Mesothelial cell of epicardium (in vitro differentiated cells): ENCODE measurements around the gene ZNF618. TPM values are rescaled to one million over a fixed set of nuclear protein-coding genes. Genes with fewer than 3 reads are reported as not detected.

Source experiments
- DNase-seq, 2 experiments: peaks; one replicate each; pipeline ENCODE4 v3.0.0; 2021; ENCODE audit warnings: low spot score in 2 of 2; ENCODE audit not compliant: unreplicated experiment in 2 of 2
- H3K27ac Mint-ChIP-seq: 2 replicates; pipeline ENCODE4 v1.8.0; 2021; ENCODE audit warnings: mixed read lengths
- H3K27me3 Mint-ChIP-seq: 2 replicates; pipeline ENCODE4 v1.8.0; 2021; ENCODE audit warnings: low read depth, mixed read lengths
- H3K36me3 Mint-ChIP-seq: 2 replicates; pipeline ENCODE4 v1.8.0; 2021; ENCODE audit warnings: mixed read lengths
- H3K4me1 Mint-ChIP-seq: 2 replicates; pipeline ENCODE4 v1.8.0; 2021; ENCODE audit warnings: mixed read lengths
- H3K4me3 Mint-ChIP-seq: 2 replicates; pipeline ENCODE4 v1.8.0; 2021; ENCODE audit warnings: mild to moderate bottlenecking, moderate library complexity, mixed read lengths
- H3K9me3 Mint-ChIP-seq: 2 replicates; pipeline ENCODE4 v1.8.0; 2021; ENCODE audit warnings: mixed read lengths
- CTCF ChIP-seq: fragments of 200-600 bp; sonication (generic); IDR thresholded peaks from one replicate; pipeline ENCODE4 v1.5.0; 2021; ENCODE audit warnings: antibody characterized with exemption; ENCODE audit not compliant: unreplicated experiment
- total RNA-seq: library from RNA; stranded (reverse); gene quantifications from 3 replicates; pipeline ENCODE4 v1.2.1, GENCODE V29; 2021

Gene ZNF618
- total RNA-seq, 1 donor from 2014 or later = 78.9 TPM

GRCh38 chr9:113882636-113883164, 6.6 kb downstream of the ZNF618 start:
- no peak overlapping the region for H3K27ac Mint-ChIP-seq
- no peak for DNase-seq
- H3K36me3 Mint-ChIP-seq = no peaks in the 10 kb centered on the region
- TF ChIP-seq CTCF = no peak
- peaks cover 62% of the 10 kb centered on the region for H3K4me1 Mint-ChIP-seq
- H3K9me3 Mint-ChIP-seq = no peaks in the 10 kb centered on the region
- H3K4me3 Mint-ChIP-seq = no peak overlapping the region
- H3K27me3 Mint-ChIP-seq = no peaks in the 10 kb centered on the region

GRCh38 chr9:113885183-113886025, 9.3 kb downstream of the ZNF618 start:
- TF ChIP-seq CTCF = no peak
- H3K27ac Mint-ChIP-seq = peak overlapping the region; percentile 88
- no peak overlapping the region for H3K4me3 Mint-ChIP-seq
- DNase-seq = no peak
- H3K4me1 Mint-ChIP-seq = peaks cover 50% of the 10 kb centered on the region
- H3K9me3 Mint-ChIP-seq = peaks cover 11% of the 10 kb centered on the region
- peaks cover 15% of the 10 kb centered on the region for H3K36me3 Mint-ChIP-seq
- no peaks in the 10 kb centered on the region for H3K27me3 Mint-ChIP-seq

DNA sequence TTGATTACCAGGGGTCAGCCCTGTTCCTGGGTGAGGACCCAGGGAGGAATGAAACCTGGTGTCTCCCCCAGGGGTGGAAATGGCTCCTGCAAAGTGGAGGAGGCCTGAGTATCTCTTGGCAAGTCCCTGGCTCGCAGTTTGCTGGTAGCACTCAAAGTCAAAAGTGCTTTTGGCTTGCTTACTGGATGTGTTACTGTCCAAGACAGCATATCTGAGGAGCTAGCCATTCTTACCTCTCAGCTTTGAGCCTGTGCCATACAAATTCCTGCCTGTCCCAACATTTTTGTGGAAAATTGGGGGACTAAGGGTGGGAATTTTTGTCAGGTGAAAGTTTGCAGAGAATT, 9.9 kb downstream of the ZNF618 start:
- H3K9me3 Mint-ChIP-seq = peaks cover 15% of the 10 kb centered on the region
- H3K4me3 Mint-ChIP-seq = peak overlapping the region; percentile 0
- H3K36me3 Mint-ChIP-seq = peaks cover 21% of the 10 kb centered on the region
- no peak for DNase-seq
- no peak for TF ChIP-seq CTCF
- H3K4me1 Mint-ChIP-seq = peaks cover 50% of the 10 kb centered on the region
- peak overlapping the region; percentile 88 for H3K27ac Mint-ChIP-seq
- H3K27me3 Mint-ChIP-seq = no peaks in the 10 kb centered on the region

- H3K9me3 Mint-ChIP-seq = peaks cover 20% of the 10 kb centered on the region
- H3K27me3 Mint-ChIP-seq = no peaks in the 10 kb centered on the region
- H3K4me3 Mint-ChIP-seq = no peak overlapping the region
- peaks cover 25% of the 10 kb centered on the region for H3K36me3 Mint-ChIP-seq
- peaks cover 48% of the 10 kb centered on the region for H3K4me1 Mint-ChIP-seq
- no peak for DNase-seq
- no peak for TF ChIP-seq CTCF
- H3K27ac Mint-ChIP-seq = peak overlapping the region; percentile 88
Observed at GRCh38 chr9:113886466-113886865, 10.4 kb downstream of the ZNF618 start.

GRCh38 chr9:113886933-113887332, 10.8 kb downstream of the ZNF618 start:
- Mint-ChIP-seq H3K27me3 (no peaks in the 10 kb centered on the region), H3K4me3 (no peak overlapping the region), H3K4me1 (peaks cover 43% of the 10 kb centered on the region), H3K9me3 (peaks cover 24% of the 10 kb centered on the region), H3K36me3 (peaks cover 30% of the 10 kb centered on the region), H3K27ac (peak overlapping the region; percentile 62)
- DNase-seq = no peak
- TF ChIP-seq CTCF = no peak
